ELF-1 (cell line): Measurements from ENCODE around the gene LILRB5.
"Not testable (repeated sequence)": the region's sequence is repeated elsewhere in the genome, so short reads cannot be mapped to it uniquely, and the experiment has no call there.

Experiments
- DNase-seq: peaks from one replicate; pipeline ENCODE4 v3.0.0-alpha.2; 2016; ENCODE audit warnings: low read depth, low spot score

Gene LILRB5

GRCh38 chr19:54277111-54277615, 20.1 kb upstream of the LILRB5 start:
- DNase-seq, result not testable (repeated sequence)

GRCh38 chr19:54275951-54276350, 18.9 kb upstream of the LILRB5 start:
- no peak for DNase-seq

GRCh38 chr19:54274516-54274915, 17.4 kb upstream of the LILRB5 start:
- DNase-seq, result not testable (repeated sequence)

- no peak for DNase-seq
These were observed 16.7 kb upstream of the LILRB5 start for GRCh38 chr19:54273821-54274220.

- DNase-seq, result not testable (repeated sequence)
These were observed 15.1 kb upstream of the LILRB5 start for GRCh38 chr19:54272181-54272580.

GRCh38 chr19:54271587-54271986, 14.5 kb upstream of the LILRB5 start:
- not testable (repeated sequence) for DNase-seq

- no peak for DNase-seq
These were observed 14.0 kb upstream of the LILRB5 start for GRCh38 chr19:54271106-54271505.

- no peak for DNase-seq
These were observed 11.9 kb upstream of the LILRB5 start for GRCh38 chr19:54268936-54269335.

GRCh38 chr19:54266133-54266532, 9.1 kb upstream of the LILRB5 start:
- peak; percentile 90 for DNase-seq

GRCh38 chr19:54262470-54262869, 5.4 kb upstream of the LILRB5 start:
- no peak for DNase-seq

- no peak for DNase-seq
These were observed 5.0 kb upstream of the LILRB5 start for GRCh38 chr19:54262066-54262465.

GRCh38 chr19:54256250-54257115, 590 bp downstream of the LILRB5 start:
- DNase-seq, result no peak

- no peak for DNase-seq
These were observed 1.8 kb downstream of the LILRB5 start for GRCh38 chr19:54255105-54255775.

- DNase-seq, result no peak
These were observed 2.7 kb downstream of the LILRB5 start for GRCh38 chr19:54254195-54254906.

GRCh38 chr19:54253331-54254194, 3.5 kb downstream of the LILRB5 start:
- no peak for DNase-seq

GRCh38 chr19:54252845-54253244, 4.2 kb downstream of the LILRB5 start:
- no peak for DNase-seq

- no peak for DNase-seq
These were observed 4.8 kb downstream of the LILRB5 start for GRCh38 chr19:54252243-54252642.

GRCh38 chr19:54248016-54248601, 9.0 kb downstream of the LILRB5 start:
- no peak for DNase-seq

- DNase-seq, result no peak
These were observed 9.8 kb downstream of the LILRB5 start for GRCh38 chr19:54247106-54247930.

GRCh38 chr19:54245936-54246335, 11.1 kb downstream of the LILRB5 start:
- DNase-seq, result no peak
